Adrenal gland (tissue), 5 donors: ENCODE data around the gene PTPRF.

Experiments used
- POLR2A ChIP-seq, 2 donors: fragments of 450-650 bp; IDR thresholded peaks; one replicate each; pipeline ENCODE4 v1.6.1; 2017; ENCODE audit warnings: antibody characterized with exemption in 2 of 2, mild to moderate bottlenecking in 2 of 2, moderate library complexity in 1 of 2
- TF ChIP-seq, protein P1 (sequence below), 6 experiments: fragments of 450-650 bp in 4 of 6; fragments of 200-600 bp in 2 of 6; sonication (generic) in 1 of 6; IDR thresholded peaks; 1 replicate in 5 of 6; 2 replicates in 1 of 6; pipeline versions ENCODE4 v1.5.1 to v1.8.0; 2016 to 2021; ENCODE audit warnings: antibody characterized with exemption in 6 of 6, mild to moderate bottlenecking in 2 of 6, moderate library complexity in 1 of 6
- donor health status: DM: no; HTN: no; CAD: no.

DNA sequence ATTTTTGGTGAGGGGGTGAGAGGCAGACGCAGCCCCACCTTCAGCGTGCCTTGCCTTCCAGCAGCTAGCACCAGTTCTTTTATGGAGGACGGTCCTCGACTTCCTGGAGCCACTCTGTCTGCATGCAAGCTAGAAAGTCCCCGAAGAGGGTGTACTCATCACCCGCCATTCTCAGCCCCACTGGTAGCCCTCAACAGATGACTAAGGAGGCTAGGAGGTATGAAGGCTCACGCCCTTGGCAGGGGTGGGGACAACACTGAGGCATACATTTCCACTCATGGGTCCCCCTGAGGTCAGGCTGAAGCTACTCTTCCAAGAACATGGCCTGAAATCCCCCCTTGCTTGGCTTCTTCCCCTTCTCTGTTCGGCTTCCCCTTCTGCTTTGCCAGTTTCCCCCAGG lies 8.9 kb upstream of the PTPRF start:
- no peak for TF ChIP-seq POLR2A (IDR thresholded peaks at IDR 0.05)
- TF ChIP-seq, protein P1, sequence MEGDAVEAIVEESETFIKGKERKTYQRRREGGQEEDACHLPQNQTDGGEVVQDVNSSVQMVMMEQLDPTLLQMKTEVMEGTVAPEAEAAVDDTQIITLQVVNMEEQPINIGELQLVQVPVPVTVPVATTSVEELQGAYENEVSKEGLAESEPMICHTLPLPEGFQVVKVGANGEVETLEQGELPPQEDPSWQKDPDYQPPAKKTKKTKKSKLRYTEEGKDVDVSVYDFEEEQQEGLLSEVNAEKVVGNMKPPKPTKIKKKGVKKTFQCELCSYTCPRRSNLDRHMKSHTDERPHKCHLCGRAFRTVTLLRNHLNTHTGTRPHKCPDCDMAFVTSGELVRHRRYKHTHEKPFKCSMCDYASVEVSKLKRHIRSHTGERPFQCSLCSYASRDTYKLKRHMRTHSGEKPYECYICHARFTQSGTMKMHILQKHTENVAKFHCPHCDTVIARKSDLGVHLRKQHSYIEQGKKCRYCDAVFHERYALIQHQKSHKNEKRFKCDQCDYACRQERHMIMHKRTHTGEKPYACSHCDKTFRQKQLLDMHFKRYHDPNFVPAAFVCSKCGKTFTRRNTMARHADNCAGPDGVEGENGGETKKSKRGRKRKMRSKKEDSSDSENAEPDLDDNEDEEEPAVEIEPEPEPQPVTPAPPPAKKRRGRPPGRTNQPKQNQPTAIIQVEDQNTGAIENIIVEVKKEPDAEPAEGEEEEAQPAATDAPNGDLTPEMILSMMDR (IDR thresholded peaks at IDR 0.05) = no peak
